RWPE1 (cell line): Measurements from ENCODE around the gene UBXN6.
A peak's percentile ranks its signal among the peaks of the same experiment; 100 is the strongest.

Source experiments
- CTCF ChIA-PET: fragments of 350-600 bp; sonication (Branson Sonifier 250); formaldehyde crosslinking; extraction: SDS; loops from one replicate; lab custom pipeline; 2021; lab: Yijun Ruan, JAX
- POLR2A ChIA-PET: fragments of 400-600 bp; formaldehyde crosslinking; extraction: SDS; loops from one replicate; lab custom pipeline; 2020; ENCODE audit warnings: antibody characterized with exemption; ENCODE audit not compliant: low non-redundant PET; lab: Yijun Ruan, JAX
- DNase-seq: peaks from one replicate; pipeline ENCODE4 v3.0.0; 2012; ENCODE audit warnings: low spot score
- H3K27ac ChIP-seq: fragments of 450-650 bp; 2 replicates; pipeline ENCODE4 v1.5.1; 2017
- TF ChIP-seq, protein P1 (sequence below): fragments of 450-650 bp; conservative IDR thresholded peaks from 2 replicates; pipeline ENCODE4 v1.5.1; 2017; ENCODE audit warnings: low read depth, mild to moderate bottlenecking

The UBXN6 gene

DNA sequence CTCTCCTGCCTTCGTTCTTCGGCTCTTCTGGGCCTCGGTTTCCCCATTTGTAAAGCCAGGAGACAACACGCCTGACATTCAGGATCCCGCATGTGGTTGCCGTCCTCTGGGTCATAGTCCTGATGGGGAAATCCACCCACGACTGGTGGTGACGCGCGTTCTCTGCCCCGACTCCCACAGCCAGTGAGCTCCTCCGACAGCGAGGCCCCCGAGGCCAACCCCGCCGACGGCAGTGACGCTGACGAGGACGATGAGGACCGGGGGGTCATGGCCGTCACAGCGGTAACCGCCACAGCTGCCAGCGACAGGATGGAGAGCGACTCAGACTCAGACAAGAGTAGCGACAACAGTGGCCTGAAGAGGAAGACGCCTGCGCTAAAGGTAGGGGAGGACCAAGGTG lies 30.9 kb upstream of the UBXN6 start:
- ChIA-PET CTCF (no interaction called here), POLR2A (no interaction called here)
- TF ChIP-seq, protein P1, sequence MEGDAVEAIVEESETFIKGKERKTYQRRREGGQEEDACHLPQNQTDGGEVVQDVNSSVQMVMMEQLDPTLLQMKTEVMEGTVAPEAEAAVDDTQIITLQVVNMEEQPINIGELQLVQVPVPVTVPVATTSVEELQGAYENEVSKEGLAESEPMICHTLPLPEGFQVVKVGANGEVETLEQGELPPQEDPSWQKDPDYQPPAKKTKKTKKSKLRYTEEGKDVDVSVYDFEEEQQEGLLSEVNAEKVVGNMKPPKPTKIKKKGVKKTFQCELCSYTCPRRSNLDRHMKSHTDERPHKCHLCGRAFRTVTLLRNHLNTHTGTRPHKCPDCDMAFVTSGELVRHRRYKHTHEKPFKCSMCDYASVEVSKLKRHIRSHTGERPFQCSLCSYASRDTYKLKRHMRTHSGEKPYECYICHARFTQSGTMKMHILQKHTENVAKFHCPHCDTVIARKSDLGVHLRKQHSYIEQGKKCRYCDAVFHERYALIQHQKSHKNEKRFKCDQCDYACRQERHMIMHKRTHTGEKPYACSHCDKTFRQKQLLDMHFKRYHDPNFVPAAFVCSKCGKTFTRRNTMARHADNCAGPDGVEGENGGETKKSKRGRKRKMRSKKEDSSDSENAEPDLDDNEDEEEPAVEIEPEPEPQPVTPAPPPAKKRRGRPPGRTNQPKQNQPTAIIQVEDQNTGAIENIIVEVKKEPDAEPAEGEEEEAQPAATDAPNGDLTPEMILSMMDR: no peak
- DNase-seq: no peak
- no peak overlapping the region for H3K27ac ChIP-seq

DNA sequence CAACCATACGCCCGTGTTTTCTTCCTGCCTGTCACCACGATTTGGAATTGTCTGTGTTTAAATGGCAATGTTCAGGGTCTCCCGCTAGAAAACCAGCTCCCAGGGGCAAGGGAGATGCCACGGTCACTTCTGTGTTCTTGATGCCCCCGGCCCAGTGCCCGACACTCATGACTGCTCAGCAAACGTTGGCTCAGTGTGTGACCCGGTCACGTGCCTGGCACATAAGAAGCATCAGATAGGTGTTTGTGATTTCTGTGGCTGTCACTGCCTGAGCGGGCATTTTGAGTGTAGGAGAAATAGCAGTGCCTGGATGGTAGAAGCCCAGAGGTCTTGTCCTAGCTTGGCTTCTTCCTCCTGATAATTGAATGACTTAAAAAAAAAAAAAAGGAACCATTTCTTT lies 30.0 kb upstream of the UBXN6 start:
- TF ChIP-seq, protein P1: no peak
- ChIA-PET CTCF (interaction anchor here (0.6 kb wide), 1 partner anchor 34 kb away, joined by 7 read pairs; no protein-coding TSS in a partner anchor), POLR2A (no interaction called here)
- peak overlapping the region; percentile 13; the same call in 1 of the 2 replicates for H3K27ac ChIP-seq
- DNase-seq: no peak

DNA sequence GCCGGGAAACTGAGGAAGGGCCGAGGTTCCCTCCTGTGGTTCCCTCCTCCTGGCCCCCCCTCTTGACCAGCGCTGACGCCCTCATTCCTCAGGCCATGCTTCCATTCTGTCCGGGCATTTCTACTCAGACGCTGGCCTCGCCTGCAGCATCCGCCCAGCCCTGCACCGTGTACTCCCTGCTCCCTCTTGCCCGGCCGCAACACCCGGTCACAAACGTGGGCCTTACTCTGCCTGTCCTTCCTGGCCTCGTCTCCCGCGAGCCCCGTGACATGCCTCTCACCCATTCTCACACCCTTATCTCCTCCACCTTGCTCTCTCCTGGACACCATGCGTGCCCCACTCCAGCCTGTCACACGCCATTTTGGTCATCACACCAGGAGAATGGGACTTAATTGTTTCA lies 25.8 kb upstream of the UBXN6 start:
- DNase-seq: no peak
- TF ChIP-seq, protein P1: no peak
- CTCF ChIA-PET: no interaction called here
- POLR2A ChIA-PET: no interaction called here
- no peak overlapping the region for H3K27ac ChIP-seq

DNA sequence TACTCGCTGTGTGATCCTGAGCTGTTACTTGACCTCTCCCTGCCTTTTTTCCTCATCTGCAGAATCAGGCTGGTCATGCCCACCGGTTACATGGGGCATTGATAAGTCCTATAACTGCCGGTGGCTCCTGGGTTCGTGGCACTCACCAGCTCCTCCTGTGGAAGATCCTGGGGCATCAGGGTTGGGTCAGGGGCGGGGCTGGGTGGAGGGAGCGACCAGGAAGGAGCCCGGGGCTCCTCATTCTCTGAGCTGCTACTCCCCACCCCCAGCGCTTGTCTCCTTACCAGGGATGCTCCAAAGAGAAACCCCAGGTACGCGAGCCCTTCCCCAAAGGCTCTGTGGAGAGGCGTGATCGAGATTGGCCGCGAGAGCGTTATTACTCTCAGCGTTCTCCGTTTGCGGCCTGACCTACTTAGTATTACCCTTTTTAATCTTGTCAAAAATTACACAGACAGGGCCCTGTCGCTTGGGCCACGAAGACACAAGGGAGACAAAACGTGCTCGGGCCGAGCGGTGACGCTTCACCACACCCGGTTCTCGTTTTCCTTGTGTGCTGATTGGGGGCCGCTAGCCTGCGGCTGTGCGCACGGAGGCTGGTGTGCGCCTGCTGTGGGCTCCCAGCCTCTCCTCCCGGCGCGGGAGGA lies 25.2 kb upstream of the UBXN6 start:
- CTCF ChIA-PET: interaction anchor here (0.9 kb wide), 1 partner anchor 336 kb away, joined by 4 read pairs; no protein-coding TSS in a partner anchor

DNA sequence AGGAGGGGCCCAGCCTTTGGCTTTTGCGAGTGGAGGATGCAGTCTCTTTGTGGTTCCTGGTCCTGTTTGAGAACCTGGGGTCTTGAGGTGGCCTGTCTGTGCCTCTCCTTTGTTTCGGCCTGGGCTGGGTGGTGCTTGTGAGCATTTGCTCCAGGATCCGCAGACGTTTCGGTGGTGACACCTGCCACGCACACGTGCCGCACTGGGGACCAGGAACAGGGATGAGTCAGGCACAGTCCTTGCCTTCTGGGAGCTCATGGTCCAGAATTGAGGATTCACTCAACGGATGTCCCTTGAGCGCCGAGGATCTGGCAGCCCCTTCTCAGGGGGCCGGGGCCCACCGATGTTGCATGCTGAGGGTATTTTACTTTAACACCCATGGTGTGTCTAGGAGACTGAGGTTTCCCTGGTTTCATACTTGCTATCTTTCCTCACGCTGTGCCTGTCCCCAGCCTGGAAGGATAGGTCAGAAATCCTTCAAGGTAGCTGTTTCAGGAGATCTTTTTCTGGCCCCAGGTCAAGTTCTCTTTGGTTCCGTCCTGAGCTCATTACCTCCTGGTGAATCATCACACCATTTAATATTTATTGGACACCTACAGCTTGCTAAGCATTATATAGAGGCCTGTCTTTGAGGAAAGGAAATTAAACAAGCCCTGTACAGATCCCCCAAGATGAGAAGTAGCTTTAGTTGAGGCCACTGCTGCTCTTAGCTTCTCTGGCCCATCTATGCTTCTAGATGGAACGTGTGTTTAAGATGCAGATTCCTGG lies 19.6 kb upstream of the UBXN6 start:
- H3K27ac ChIP-seq: peak overlapping the region; percentile 24
- CTCF ChIA-PET: no interaction called here
- DNase-seq: peak; percentile 15
- POLR2A ChIA-PET: no interaction called here
- TF ChIP-seq, protein P1: no peak

More for the DNA sequence above, 25.2 kb upstream of the UBXN6 start:
- TF ChIP-seq, protein P1: no peak
- DNase-seq: no peak
- H3K27ac ChIP-seq: peak overlapping the region; percentile 7; the same call in 1 of the 2 replicates
- POLR2A ChIA-PET: interaction anchor here (0.6 kb wide), 1 partner anchor 11 kb away, joined by 3 read pairs; no protein-coding TSS in a partner anchor

DNA sequence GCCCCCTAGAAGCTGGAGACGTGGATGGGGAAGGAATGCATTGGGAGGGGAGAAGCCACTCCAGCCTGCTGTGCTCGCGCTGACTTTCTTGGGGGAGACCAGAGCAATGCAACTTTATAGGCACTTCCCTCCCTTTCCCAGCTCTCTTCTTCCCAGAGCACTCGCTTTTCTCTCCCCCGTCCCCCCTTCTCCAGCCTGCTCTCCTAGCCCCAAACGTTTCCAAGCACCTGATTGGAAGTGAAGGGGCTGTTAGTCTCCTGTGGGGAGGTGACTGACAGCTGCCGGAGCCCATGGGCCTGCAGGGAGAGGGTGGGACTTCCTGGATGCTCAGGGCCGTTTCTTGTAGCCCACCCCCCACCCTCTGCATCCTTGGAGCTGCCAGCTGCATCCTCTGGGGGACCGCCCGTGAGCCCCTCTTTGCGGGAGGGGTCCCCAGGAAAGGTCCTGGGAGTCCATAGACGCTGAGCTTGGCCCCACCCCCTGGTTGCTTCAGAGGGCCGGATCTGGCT lies 17.0 kb upstream of the UBXN6 start:
- CTCF ChIA-PET: interaction anchor here (0.7 to 0.8 kb wide), 2 partner anchors 50 to 51 kb away, joined by 3 to 6 read pairs; no protein-coding TSS in a partner anchor
- H3K27ac ChIP-seq: peak overlapping the region; percentile 97
- peak; percentile 59 for DNase-seq
- TF ChIP-seq, protein P1: no peak
- POLR2A ChIA-PET: no interaction called here
